Neural progenitor cell (in vitro differentiated cells): ENCODE data around the gene AXIN2.

Experiments
- CTCF ChIP-seq: fragments of 200-600 bp; sonication (generic); IDR thresholded peaks from 2 replicates; pipeline ENCODE4 v1.5.1; 2017; ENCODE audit warnings: antibody characterized with exemption, mild to moderate bottlenecking
- EZH2phosphoT487 ChIP-seq: fragments of 200-600 bp; sonication (generic); IDR thresholded peaks from 2 replicates; pipeline ENCODE4 v1.6.1; 2017; ENCODE audit warnings: antibody characterized with exemption

- TF ChIP-seq CTCF (no peak), EZH2phosphoT487 (no peak)
These were observed 33.4 kb downstream of the AXIN2 start for GRCh38 chr17:65527857-65528591.
